GM19025 (cell line): ENCODE results near the gene RAI14.

Source experiments
- ATAC-seq: cut with Tn5 transposase; IDR thresholded peaks from one replicate; pipeline ENCODE4 v1.9.1; 2021; ENCODE audit warnings: mild to moderate bottlenecking, low read depth, moderate library complexity; ENCODE audit not compliant: unreplicated experiment

The RAI14 gene

DNA sequence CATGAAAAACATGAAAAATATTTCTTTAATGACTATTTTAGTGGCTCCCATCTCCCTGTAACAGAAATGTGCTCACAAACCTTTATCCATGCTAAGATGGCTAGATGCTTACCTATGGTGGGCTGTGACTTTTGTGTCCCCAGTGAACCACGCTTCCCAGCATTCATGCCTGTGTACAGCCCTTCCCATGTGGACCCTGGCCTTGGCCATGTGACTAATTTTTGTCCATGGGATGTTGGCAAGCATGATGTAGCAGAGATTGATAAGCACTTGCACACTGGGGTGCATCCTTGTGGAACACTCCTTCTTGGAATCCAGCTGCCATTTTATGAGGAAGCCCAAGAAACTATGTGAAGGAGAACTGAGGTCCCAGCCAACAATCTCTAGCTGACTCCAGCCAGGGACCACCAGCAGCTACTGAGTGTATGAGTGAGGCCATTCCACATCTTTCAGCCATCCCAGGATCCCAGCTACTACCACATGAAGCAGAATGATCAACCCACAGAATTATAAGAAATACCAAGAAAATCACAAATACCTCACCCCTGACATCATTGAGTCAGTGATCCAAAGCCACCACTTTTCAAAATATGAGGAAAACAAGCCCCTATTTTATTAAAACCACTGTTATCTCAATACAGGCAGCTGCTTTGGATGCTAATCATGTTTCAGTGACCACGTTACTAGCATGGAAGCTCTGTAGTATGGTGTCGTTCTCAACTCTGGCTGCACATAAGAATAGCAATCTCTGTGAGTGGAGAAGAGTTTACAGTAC, 16.1 kb upstream of the RAI14 start:
- ATAC-seq = no peak

DNA sequence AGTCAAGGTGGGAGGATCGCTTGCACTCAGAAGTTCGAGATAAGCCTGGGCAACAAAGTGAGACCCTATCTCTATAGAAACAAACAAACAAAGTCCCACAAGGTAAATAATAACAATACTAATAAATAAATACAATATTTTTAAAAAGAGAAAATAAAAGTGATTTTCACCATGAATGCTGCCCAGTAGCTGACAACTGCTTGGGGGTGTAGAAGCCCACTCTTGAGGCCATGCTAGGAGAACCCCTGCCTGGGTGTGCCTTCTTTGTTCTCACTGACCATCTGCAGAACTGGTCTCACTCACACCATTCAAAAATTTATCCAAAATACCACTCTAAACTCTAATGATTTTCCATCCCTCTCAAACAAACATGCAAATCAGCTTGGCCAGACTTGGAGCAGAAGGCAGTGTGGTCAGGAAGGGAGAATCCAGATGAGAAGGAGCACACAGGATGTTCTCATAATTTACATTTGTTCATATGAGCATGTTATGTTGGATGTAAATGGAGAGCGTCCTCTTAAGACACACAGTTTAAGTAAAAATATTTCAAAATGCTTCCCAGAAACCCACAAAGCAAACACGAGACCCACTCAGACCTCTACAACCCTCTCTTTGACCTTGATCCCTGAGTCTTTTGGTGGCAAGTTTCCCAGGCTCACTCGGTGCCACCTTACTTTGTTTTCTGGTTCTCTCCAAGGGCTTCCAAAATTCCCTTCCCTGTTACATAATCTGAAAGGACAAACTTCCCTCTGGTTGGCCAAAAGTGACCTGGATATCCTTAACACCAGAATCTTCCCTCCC, 7.9 kb upstream of the RAI14 start:
- no peak for ATAC-seq

DNA sequence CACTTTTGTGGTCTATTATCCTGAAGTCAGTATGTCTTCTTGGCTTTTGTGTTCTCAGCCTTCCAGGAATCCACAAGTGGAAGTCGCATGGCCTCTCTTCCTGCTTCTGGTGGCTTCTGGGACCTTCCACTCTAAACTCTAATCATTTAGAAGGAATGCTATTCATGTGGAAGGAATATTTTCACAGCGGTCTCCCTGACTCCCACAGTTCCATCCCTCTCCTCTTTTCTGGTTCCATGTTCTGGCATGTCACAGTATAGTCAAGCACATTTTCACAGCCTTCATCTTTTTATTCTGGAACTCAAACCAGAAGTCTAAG, 7.3 kb upstream of the RAI14 start:
- ATAC-seq = no peak

DNA sequence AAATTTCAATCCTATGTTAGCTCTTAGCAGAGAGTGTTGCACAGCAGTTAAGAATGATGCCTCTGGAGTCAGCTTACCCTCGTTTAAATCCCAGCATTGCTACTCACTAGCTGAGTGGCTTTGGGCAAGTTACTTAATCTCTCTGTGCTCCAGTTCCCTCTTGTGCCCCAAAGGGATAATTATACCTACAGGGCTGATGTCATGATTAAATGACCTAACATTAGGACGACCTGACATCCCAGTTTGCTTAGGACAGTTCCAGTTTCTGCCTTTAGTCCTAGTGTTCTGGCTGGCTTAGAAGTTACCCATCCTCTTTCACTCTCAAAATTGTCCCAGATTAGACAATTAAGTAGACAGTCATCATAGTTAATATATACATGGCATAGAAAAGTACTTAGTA, 4.3 kb upstream of the RAI14 start:
- no peak for ATAC-seq

DNA sequence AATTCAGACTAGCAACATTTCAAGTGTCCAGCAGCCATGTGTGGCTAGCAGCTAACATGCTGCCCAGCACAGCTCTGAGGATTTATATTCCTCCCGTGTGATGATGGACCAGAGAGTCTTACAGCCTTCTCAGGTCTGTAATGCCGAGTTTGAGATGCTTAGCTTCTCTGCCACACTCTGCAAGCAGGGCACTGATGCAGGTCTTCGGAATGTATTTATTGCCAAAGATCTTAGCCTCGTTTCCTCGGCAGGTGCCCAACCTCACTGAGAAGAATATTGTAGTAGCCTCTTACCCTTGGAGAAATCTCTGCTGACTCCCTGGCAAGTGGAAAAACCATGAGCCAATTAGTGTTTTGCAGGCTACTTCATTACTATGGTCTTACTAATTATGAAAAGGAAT, 3.7 kb upstream of the RAI14 start:
- ATAC-seq = no peak

DNA sequence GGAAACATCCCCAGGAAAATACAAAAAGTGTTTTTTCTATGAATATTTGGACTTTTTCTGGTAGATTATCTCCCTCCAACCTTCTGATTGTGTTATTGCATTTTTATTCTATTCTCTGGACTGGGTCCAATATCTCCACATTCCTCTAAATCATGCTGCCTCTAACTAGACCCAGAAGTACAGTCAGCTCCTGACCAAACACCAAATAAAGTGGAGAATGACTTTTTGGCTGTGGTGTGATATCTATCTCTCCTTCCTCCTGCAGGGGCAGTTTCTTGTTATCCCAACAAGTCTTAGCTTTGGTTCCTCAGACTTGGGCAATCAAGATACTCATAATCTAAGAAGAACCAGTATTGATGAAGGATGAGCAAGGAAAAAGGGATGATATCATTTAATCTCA, 3.2 kb upstream of the RAI14 start:
- no peak for ATAC-seq

DNA sequence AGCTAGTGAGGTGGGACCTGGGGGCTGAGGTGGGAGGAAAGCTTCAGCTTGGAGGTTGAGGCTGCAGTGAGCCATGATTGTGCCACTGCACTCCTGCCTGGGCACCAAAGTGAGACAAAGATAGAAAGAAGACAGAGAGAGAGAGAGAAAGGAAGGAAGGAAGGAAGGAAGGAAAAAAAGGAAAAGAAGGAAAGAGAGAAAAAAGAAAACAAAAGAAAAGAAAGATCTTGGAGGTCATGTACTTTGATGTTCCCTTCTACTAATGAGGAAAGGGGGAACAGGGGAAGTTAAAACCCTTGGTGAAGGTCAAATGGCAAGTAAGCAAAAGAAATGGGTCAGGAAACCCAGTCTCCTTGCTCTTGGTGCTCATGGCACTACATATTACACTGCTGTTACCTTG, 2.4 kb upstream of the RAI14 start:
- ATAC-seq = no peak

DNA sequence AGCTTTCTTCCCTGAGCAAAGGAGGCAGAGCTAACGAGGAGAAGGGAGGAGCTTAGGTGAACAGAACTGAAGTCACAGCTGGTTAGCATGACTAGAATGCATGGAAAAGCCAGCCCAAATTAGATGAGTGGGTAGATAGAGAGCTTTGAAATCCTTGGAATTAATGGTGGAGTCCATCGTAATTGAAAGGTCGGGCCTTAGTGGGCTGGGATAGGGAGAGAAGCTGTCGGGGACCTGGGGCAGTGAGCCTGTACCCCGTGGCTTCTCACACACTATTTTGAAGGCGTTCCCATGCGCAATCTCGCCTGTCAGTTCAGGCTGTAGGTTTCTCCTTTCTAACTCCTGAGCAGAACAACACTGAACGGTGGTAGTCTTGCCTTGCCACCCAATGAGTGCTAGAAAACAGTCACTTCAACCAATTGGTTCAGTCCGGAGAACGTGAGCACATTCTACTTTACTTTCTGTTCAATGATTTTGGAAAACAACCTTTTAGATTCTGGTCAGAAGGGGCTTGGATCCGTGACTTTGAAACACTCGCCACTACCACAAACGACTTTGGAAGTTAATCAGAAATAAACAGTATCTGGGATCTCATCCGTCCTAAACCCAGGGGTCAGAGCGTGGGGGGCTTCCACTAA, 655 bp upstream of the RAI14 start:
- no peak for ATAC-seq

DNA sequence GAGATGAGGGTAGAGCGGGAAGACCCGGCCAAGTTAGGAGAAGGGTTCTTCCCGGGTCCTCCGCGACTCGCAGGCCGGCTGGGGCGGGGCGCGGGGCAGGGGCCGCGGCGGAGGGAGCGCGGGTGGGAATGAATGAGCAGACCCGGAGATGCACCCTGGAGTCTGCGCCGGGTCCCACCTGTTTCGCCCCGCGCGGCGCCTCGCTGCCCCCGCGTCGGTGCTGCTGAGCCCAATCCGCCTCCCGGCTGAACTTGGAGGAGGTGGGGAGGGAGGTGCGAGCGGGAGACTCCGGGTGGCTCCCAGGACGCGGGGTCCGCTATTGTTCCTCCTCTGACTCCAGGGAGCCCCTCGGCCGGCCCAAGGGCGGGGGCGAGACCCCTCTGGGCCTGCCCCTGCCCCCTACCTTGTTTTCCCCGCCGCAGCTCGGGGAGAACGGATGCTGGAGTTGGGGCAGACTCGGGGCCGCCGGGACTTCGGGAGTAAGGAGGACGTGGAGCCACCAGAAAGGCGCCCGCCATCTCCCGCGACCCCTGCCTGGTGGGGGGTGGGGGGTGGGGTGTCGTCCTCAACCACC, 659 bp downstream of the RAI14 start:
- no peak for ATAC-seq

DNA sequence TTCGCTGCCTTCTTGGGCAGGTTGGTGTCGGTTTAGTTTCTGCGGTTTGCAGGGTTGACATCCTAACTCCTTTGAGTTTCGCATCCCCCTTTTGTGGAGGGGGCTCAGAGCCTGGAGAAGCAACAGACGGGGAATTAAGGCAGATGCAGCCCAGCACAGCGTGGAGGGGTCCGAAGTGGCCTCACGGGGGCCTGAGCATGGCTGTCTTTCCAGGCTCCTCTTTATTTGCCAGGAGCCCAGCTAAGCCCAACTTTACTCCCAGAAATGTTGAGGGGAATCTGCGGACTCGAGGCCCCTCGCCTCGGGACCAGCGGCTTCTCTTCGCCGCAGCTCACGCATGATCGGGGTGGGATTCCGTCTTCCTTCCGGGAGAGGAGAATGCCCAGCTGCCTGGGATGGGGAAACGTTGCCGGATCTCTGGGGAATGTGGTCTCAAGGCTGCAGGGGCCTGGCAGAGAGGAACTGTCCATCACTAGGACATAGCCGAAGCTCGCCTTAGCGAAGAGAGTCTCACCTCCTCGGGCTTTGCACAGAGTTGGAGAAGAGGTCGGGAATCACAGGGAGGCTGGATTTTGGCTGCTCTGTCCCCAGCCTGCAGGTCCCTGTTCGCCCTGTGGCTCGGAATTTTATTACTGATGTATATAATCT, 1.3 kb downstream of the RAI14 start:
- no peak for ATAC-seq

DNA sequence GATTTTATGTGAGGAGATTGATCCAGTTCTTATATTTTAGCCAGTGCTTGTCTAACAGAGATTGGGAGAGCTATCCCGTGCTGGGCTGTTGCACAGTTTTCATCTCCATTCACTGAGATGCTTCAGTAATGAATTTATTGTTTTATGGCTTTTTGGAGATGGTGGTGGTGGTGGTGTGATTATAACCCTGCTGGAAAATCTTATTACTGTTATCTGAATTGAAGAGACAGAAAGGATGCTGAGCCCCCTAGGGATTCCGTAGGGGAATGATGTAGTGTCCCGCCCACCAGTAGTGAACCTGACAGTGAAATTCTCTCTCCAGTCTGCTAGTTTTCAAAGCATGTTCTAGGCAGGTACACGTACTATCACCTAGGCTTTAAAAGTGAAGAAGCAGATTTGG, 1.9 kb downstream of the RAI14 start:
- ATAC-seq = no peak

DNA sequence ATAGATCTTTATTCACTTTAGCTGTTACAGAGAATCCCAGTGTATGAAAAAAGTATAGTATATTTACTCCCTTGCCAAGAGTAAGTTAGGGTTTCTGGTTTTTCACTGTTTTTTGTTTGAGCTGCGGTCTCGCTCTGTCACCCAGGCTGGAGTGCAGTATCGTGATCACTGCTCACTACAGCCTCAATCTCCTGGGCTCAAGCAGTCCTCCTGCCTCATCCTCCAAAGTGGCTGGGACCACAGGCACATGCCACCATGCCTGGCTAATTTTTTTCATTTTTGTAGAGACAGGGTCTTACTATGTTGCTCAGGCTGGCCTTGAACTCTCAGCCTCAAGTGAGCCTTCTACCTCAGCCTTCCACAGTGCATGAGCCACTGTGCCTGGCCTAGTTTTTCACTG, 3.0 kb downstream of the RAI14 start:
- no peak for ATAC-seq

DNA sequence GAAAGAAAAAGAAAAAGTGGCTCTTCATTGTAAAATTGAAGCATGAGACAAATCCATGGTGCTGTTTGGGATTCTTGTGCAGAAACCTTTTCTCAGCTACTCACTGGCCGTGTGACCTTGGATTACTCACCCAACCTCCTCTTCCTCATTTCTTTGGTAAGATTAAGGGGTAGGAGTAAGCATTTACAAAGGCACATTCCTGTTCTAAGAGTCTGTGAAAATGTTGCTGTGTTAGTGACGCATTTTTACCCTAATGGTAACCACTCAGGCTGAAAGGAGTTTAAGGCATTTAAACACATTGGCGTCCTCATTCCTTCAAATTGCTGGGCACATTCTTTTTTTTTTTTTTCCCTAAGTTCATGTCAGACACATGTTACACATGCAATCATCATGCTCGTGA, 4.3 kb downstream of the RAI14 start:
- ATAC-seq = no peak

DNA sequence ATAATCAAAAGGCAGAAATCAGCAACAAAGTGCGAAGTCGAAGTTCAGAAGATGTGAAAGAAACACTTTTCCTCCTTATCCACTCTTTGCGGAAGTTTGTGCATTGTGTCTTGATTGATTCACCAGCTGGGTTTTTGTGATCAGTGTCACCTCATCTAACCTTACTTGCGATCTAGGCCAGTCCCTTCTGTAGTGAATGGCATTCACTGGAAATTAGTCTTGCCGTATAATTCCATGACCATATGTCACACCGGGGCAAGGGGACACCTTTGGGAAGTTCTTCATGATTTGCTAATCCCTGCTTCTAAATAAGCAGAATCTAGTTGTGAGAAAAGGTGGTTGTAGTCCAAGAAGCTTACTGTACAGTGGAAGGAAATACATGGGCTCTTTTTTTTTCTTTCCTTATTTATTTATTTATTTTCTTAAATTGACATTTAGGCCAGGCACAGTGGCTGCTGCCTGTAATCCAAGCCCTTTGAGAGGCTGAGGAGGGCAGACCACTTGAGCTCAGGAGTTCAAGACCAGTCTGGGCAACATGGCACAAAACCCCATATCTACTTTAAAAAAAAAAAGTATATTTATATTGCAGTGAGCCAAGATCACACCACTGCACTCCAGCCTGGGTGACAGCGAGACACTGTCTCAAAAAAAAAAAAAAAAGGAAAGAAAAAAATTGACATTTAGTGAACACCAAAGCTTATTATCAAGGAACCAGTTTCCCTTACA, 7.8 kb downstream of the RAI14 start:
- no peak for ATAC-seq

DNA sequence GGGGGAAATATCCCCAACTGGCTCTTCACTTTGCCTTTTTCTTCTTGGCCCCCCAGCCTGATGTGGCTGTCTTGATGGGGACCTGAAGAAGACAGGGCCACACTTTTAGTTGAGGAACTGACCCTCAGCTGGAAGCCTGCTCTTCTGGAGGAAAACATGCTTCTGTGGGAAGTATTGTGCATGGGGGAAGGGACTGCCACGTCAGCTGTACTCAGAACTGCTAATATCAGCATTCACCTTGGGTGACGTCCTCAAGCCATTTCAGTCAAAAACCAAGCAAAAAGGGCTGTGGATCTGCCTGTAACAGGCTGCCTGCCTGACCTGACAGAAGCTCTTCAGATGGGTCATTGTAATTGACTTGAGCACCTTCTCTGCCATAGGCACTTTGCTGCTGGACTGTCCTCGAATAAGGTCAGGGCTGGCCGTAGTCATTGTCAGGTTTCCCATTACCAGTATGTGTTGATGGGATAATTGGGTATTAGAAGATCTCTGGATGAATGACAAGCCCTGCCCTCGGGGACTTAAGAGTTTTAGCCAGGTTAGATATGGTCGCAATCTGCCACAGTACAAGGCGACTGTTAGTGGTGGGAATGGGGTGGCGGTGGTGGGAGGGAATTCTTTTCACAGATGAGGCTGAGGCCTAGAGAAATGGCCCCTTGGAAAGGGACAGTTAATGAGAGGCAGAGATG, 10.4 kb downstream of the RAI14 start:
- ATAC-seq = no peak

DNA sequence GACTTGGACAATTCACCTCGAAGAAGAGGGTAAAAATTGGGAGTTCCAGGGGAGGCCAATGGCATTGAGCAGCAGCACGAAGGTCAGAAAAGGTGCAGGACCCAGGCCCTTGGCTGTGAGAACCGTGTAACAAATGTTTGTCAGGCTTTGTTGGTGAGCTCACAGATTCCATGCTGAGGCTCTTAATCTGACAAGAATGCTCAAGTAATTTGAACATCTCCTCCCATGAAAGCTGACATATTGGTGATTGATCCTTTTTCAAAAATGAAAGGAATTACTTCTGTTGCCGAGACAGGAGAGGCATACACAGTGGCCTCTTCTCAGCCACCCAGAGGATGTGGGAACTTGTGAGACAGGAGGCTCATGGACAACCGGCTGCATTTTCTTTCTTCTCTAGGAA, 11.6 kb downstream of the RAI14 start:
- ATAC-seq = no peak

DNA sequence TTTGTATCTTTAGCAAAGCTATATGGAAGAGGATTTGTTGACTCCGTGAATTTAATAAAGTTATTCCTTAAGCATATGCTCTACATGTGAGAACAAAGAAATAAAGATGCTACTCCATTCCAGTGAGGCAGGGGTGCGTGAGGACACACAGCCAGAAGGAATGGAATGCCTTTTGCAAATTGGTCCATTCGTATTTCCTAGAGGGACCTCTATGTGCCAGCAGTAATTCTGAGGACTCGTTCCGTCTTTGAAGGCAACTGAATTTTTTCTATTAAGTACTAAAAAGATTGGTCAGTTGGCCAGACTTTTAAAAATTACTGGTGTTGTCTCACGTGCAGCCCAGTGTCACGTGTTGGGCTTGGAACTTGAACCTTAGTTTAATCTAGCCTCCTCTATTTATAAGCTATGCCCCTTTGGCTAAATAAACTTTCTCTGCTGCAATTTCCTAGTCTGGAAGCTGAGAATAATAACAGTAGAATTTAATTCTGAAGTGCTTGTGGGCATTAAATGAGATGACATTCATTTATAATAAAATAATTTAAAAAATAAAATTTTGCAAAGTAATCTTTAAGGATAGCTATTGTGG, 13.9 kb downstream of the RAI14 start:
- no peak for ATAC-seq

DNA sequence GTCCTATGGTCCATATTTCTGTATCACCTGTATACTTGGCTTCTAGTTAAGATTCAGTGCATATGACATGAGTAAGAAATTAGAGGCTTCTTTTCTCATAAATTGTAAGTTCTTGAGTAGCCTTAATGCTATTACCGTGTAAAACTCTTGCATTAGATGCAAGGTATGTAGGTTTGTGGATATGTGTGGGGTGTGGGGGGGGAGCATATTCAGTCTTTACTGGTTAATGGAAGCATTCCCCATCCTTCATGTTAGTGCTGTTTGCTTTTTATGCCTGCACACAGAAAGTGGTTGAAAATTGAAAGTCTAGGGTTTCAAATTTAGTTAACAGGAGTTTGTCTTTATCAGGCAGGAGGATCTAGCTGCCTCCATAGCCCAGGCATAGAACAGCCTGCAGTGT, 16.1 kb downstream of the RAI14 start:
- no peak for ATAC-seq

DNA sequence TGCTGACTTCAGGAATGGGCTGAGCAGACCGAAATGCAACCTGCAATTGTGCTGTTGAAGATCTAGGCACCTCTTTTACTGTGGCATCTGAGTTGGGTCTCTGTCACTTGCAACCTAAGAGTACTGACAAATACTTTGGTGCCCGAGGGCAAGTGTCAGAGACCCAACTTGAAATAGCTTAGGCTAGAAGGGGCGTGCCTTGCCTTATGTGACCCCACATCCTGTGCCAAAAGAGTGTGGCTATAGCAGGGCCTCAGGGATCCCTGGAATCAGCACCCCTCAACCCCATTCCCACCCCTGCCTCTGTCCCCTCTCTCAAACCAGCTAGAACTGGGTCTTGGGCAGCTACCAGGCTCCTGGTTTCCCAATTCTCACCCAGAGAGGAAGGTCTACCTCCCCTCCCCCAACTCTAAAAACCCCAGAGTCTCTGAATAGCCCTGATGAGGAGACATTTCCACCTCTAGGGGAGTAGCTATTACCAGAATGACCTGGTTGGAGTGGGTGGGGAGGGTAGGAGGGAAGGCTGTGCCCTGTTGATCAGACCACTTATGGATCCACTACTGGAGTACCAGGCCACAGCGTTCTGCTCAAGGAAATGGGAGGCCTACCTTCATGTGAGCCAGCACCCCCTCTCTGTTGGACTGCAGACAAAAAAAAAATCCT, 17.5 kb downstream of the RAI14 start:
- no peak for ATAC-seq
